Measurements from ENCODE around the gene RASGRF2.

Gene RASGRF2

GRCh38 chr5:81146031-81146430 is 185.9 kb downstream of the RASGRF2 start:
- DNase-seq: no peak

GRCh38 chr5:81147011-81147885 is 187.1 kb downstream of the RASGRF2 start:
- no peak for DNase-seq

- DNase-seq: no peak
These were observed 187.9 kb downstream of the RASGRF2 start for GRCh38 chr5:81147886-81148571.

- no peak for DNase-seq
These were observed 191.4 kb downstream of the RASGRF2 start for GRCh38 chr5:81151546-81151945.

- DNase-seq: no peak
These were observed 194.6 kb downstream of the RASGRF2 start for GRCh38 chr5:81154725-81155124.

GRCh38 chr5:81156732-81157131 is 196.6 kb downstream of the RASGRF2 start:
- DNase-seq: no peak

GRCh38 chr5:81161012-81161601 is 200.9 kb downstream of the RASGRF2 start:
- no peak for DNase-seq

- no peak for DNase-seq
These were observed 202.3 kb downstream of the RASGRF2 start for GRCh38 chr5:81162501-81162900.

- no peak for DNase-seq
These were observed 203.5 kb downstream of the RASGRF2 start for GRCh38 chr5:81163651-81164050.

GRCh38 chr5:81164476-81164875 is 204.3 kb downstream of the RASGRF2 start:
- DNase-seq: no peak

GRCh38 chr5:81164936-81165335 is 204.8 kb downstream of the RASGRF2 start:
- no peak for DNase-seq

GRCh38 chr5:81165493-81166119 is 205.4 kb downstream of the RASGRF2 start:
- peak; percentile 88 for DNase-seq

- no peak for DNase-seq
These were observed 206.3 kb downstream of the RASGRF2 start for GRCh38 chr5:81166430-81166829.

- no peak for DNase-seq
These were observed 206.9 kb downstream of the RASGRF2 start for GRCh38 chr5:81167078-81167477.

- DNase-seq: no peak
These were observed 207.4 kb downstream of the RASGRF2 start for GRCh38 chr5:81167544-81167943.

- no peak for DNase-seq
These were observed 209.8 kb downstream of the RASGRF2 start for GRCh38 chr5:81169924-81170323.

- DNase-seq: no peak
These were observed 211.6 kb downstream of the RASGRF2 start for GRCh38 chr5:81171769-81172168.

GRCh38 chr5:81172710-81173109 is 212.5 kb downstream of the RASGRF2 start:
- DNase-seq: no peak

- no peak for DNase-seq
These were observed 216.9 kb downstream of the RASGRF2 start for GRCh38 chr5:81177061-81177460.

- DNase-seq: no peak
These were observed 219.8 kb downstream of the RASGRF2 start for GRCh38 chr5:81179959-81180358.

GRCh38 chr5:81180780-81181460 is 220.8 kb downstream of the RASGRF2 start:
- DNase-seq: no peak

- no peak for DNase-seq
These were observed 221.6 kb downstream of the RASGRF2 start for GRCh38 chr5:81181576-81182316.
